NCI-H69 (cell line): ENCODE results near the gene TMEM41B.
"Not testable (repeated sequence)": the region's sequence is repeated elsewhere in the genome, so short reads cannot be mapped to it uniquely, and the experiment has no call there.

Source experiments
- DNase-seq: peaks from one replicate; lab custom pipeline; 2025; lab: John Stamatoyannopoulos, UW

Gene TMEM41B

GRCh38 chr11:9314291-9315077, at the start of gene TMEM41B:
TMEM41B (minus strand) TSS chr11:9314593; CDS start chr11:9314441, 152 bp downstream.
- peak; percentile 100 for DNase-seq

- no peak for DNase-seq
These were observed 48.0 kb upstream of the TMEM41B start for GRCh38 chr11:9362393-9362863.

GRCh38 chr11:9360862-9361622, 46.6 kb upstream of the TMEM41B start:
- not testable (repeated sequence) for DNase-seq

- no peak for DNase-seq
These were observed 42.6 kb upstream of the TMEM41B start for GRCh38 chr11:9357041-9357440.

GRCh38 chr11:9351321-9351881, 37.0 kb upstream of the TMEM41B start:
- DNase-seq = no peak

- DNase-seq = not testable (repeated sequence)
These were observed 33.4 kb upstream of the TMEM41B start for GRCh38 chr11:9347779-9348178.

GRCh38 chr11:9347100-9347499, 32.7 kb upstream of the TMEM41B start:
- no peak for DNase-seq

- DNase-seq = no peak
These were observed 29.8 kb upstream of the TMEM41B start for GRCh38 chr11:9344061-9344680.

GRCh38 chr11:9341638-9342178, 27.3 kb upstream of the TMEM41B start:
- no peak for DNase-seq

GRCh38 chr11:9332655-9333054, 18.3 kb upstream of the TMEM41B start:
- DNase-seq = no peak

GRCh38 chr11:9330387-9331384, 16.3 kb upstream of the TMEM41B start:
- no peak for DNase-seq

- DNase-seq = no peak
These were observed 5.7 kb upstream of the TMEM41B start for GRCh38 chr11:9320047-9320446.

GRCh38 chr11:9319377-9320001, 5.1 kb upstream of the TMEM41B start:
- not testable (repeated sequence) for DNase-seq

- DNase-seq = not testable (repeated sequence)
These were observed 4.3 kb upstream of the TMEM41B start for GRCh38 chr11:9318442-9319376.

- no peak for DNase-seq
These were observed 1.9 kb upstream of the TMEM41B start for GRCh38 chr11:9316334-9316733.

GRCh38 chr11:9315078-9315688, 790 bp upstream of the TMEM41B start:
- DNase-seq = no peak

- DNase-seq = peak; percentile 69
These were observed 624 bp downstream of the TMEM41B start for GRCh38 chr11:9313648-9314290.

- no peak for DNase-seq
These were observed 3.8 kb downstream of the TMEM41B start for GRCh38 chr11:9310485-9311090.
